Measurements from ENCODE around the gene WDR64.

The WDR64 gene

GRCh38 chr1:241846862-241847539, 194.9 kb downstream of the WDR64 start:
- DNase-seq: no peak

GRCh38 chr1:241847540-241847795, 195.4 kb downstream of the WDR64 start:
- DNase-seq: no peak

- DNase-seq: peak; percentile 92
These were observed 196.0 kb downstream of the WDR64 start, which contains the start of gene EXO1 for GRCh38 chr1:241847796-241848685. EXO1 (plus strand) TSS chr1:241848204; CDS start chr1:241850426, 2,222 bp downstream.

- DNase-seq: no peak
These were observed 196.7 kb downstream of the WDR64 start for GRCh38 chr1:241848686-241849344.

- DNase-seq: no peak
These were observed 197.2 kb downstream of the WDR64 start for GRCh38 chr1:241849345-241849695.
